ENCODE results near the gene KCTD20.

Gene KCTD20

DNA sequence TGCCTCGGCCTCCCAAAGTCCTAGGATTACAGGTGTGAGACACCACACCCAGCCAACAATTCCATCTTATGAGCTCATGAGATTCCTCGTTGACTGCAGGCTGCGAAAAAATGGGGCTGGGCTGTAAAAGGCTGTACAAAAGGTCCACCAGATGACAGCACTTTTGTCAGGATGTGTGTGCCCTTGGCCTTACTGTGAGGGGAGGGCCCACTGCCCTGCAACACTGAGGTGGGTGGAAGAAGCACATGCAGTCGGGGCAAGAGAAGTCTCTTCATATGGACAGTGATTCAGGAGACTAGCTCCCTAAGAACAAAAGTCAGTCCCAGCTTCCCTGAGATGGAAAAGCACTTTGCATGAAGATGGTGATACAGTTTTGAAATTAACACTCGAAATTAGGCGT is 50.5 kb downstream of the KCTD20 start:
- no peak overlapping the region for H3K4me3 ChIP-seq (ENCODE audit: insufficient read length, low read depth)
- H3K9me3 ChIP-seq (ENCODE audit: insufficient read depth, low read length) = no peaks in the 10 kb centered on the region
- peaks cover 2% of the 10 kb centered on the region for H3K4me1 ChIP-seq (ENCODE audit: insufficient read depth, insufficient read length)
- DNase-seq (ENCODE audit: low read depth, low spot score) = no peak
- TF ChIP-seq ZNF274 (IDR thresholded peaks at IDR 0.05; ENCODE audit: low read depth, low read length) = no peak
- no peak overlapping the region for H3K9ac ChIP-seq (ENCODE audit: insufficient read length, low read depth)
- no peaks in the 10 kb centered on the region for H3K27me3 ChIP-seq (ENCODE audit: insufficient read depth, insufficient read length)
- H3K36me3 ChIP-seq (ENCODE audit: insufficient read depth, insufficient read length, low read length) = peaks cover 51% of the 10 kb centered on the region

- H3K4me3 ChIP-seq (ENCODE audit: insufficient read length, low read depth) = no peak overlapping the region
- TF ChIP-seq SUZ12 (IDR thresholded peaks at IDR 0.05; ENCODE audit: extremely low read depth, insufficient read depth, insufficient read length) (no peak), YY1 (IDR thresholded peaks at IDR 0.05; ENCODE audit: insufficient read depth, insufficient read length) (no peak), ZNF274 (IDR thresholded peaks at IDR 0.05; ENCODE audit: low read depth, low read length) (no peak)
- no peaks in the 10 kb centered on the region for H3K9me3 ChIP-seq (ENCODE audit: insufficient read depth, low read length)
- H3K27me3 ChIP-seq (ENCODE audit: insufficient read depth, insufficient read length) = no peaks in the 10 kb centered on the region
- H3K4me1 ChIP-seq (ENCODE audit: insufficient read depth, insufficient read length) = peaks cover 2% of the 10 kb centered on the region
- no peak overlapping the region for H3K9ac ChIP-seq (ENCODE audit: insufficient read length, low read depth)
- H3K36me3 ChIP-seq (ENCODE audit: insufficient read depth, insufficient read length, low read length) = peaks cover 55% of the 10 kb centered on the region
- DNase-seq (ENCODE audit: low read depth, low spot score) = no peak
Observed at GRCh38 chr6:36493859-36494258, 51.1 kb downstream of the KCTD20 start.

DNA sequence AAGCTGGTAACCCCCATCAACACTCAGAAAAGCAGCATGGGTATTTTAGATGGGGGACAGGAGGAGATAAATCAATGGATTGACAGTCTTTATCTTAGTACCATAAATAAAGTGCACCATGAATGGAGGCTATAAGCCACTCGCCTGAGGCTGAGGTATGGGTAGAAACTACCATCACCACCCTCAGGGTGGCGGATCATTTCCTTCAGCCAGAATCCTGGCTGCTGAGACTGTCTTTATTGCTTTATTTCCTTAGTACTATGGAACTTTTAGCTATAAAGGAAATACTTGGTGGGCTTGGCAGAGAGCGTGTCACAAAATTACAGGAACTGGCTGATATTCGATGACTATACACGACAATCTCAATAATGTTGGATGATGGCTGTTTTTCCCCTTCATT is 52.3 kb downstream of the KCTD20 start:
- DNase-seq (ENCODE audit: low read depth, low spot score) = no peak
- Histone ChIP-seq H3K4me1 (ENCODE audit: insufficient read depth, insufficient read length) (peaks cover 2% of the 10 kb centered on the region), H3K36me3 (ENCODE audit: insufficient read depth, insufficient read length, low read length) (peaks cover 62% of the 10 kb centered on the region), H3K27me3 (ENCODE audit: insufficient read depth, insufficient read length) (no peaks in the 10 kb centered on the region), H3K9ac (ENCODE audit: insufficient read length, low read depth) (no peak overlapping the region), H3K9me3 (ENCODE audit: insufficient read depth, low read length) (no peaks in the 10 kb centered on the region), H3K4me3 (ENCODE audit: insufficient read length, low read depth) (no peak overlapping the region)
- no peak for TF ChIP-seq YY1 (IDR thresholded peaks at IDR 0.05; ENCODE audit: insufficient read depth, insufficient read length)
- TF ChIP-seq ZNF274 (IDR thresholded peaks at IDR 0.05; ENCODE audit: low read depth, low read length) = no peak
- no peak for TF ChIP-seq SUZ12 (IDR thresholded peaks at IDR 0.05; ENCODE audit: extremely low read depth, insufficient read depth, insufficient read length)

DNA sequence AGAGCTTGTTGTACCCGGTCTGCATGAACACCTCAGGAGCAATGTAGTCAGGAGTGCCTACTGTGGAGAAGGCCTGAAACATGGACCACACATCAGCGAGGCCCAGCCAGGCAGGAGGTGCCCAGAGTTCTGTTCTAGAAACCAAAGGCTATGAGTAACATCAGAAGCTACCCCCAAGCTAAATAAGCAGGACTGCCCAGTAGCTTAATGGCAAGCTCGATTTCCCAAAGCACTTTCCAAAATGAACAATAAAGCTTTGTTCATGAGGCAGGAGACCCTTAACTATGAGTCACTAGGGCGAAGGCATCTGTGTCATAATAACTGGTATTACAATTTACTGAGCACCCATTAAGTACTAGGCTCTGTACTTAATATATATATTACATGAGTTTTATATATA is 57.1 kb downstream of the KCTD20 start:
- no peak overlapping the region for H3K4me3 ChIP-seq (ENCODE audit: insufficient read length, low read depth)
- H3K27me3 ChIP-seq (ENCODE audit: insufficient read depth, insufficient read length) = no peaks in the 10 kb centered on the region
- TF ChIP-seq SUZ12 (IDR thresholded peaks at IDR 0.05; ENCODE audit: extremely low read depth, insufficient read depth, insufficient read length) (no peak), ZNF274 (IDR thresholded peaks at IDR 0.05; ENCODE audit: low read depth, low read length) (no peak), YY1 (IDR thresholded peaks at IDR 0.05; ENCODE audit: insufficient read depth, insufficient read length) (no peak)
- peaks cover 60% of the 10 kb centered on the region for H3K36me3 ChIP-seq (ENCODE audit: insufficient read depth, insufficient read length, low read length)
- no peak for DNase-seq (ENCODE audit: low read depth, low spot score)
- H3K9me3 ChIP-seq (ENCODE audit: insufficient read depth, low read length) = no peaks in the 10 kb centered on the region
- H3K9ac ChIP-seq (ENCODE audit: insufficient read length, low read depth) = no peak overlapping the region
- no peaks in the 10 kb centered on the region for H3K4me1 ChIP-seq (ENCODE audit: insufficient read depth, insufficient read length)

DNA sequence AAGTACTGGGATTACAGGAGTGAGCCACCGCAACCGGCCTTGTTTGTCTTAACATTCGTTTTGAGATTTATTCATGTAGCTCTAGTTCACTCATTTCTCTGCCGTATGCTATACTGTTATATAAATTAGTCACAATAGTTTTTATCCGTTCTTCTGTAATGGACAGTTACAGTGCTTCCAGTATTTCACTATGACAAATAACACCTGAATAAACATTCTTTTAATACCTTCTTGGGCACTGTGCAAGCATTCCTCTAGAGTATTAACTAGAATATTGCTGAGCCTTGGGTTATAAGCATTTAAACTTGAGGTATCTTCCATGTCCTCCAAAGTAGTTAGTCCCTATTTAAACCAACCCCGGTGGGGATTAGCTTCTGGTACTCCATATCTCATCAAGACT is 58.9 kb downstream of the KCTD20 start:
- no peak overlapping the region for H3K4me3 ChIP-seq (ENCODE audit: insufficient read length, low read depth)
- TF ChIP-seq SUZ12 (IDR thresholded peaks at IDR 0.05; ENCODE audit: extremely low read depth, insufficient read depth, insufficient read length) = no peak
- TF ChIP-seq ZNF274 (IDR thresholded peaks at IDR 0.05; ENCODE audit: low read depth, low read length) = no peak
- no peak for TF ChIP-seq YY1 (IDR thresholded peaks at IDR 0.05; ENCODE audit: insufficient read depth, insufficient read length)
- H3K9ac ChIP-seq (ENCODE audit: insufficient read length, low read depth) = no peak overlapping the region
- no peaks in the 10 kb centered on the region for H3K27me3 ChIP-seq (ENCODE audit: insufficient read depth, insufficient read length)
- H3K9me3 ChIP-seq (ENCODE audit: insufficient read depth, low read length) = no peaks in the 10 kb centered on the region
- H3K36me3 ChIP-seq (ENCODE audit: insufficient read depth, insufficient read length, low read length) = peaks cover 62% of the 10 kb centered on the region
- no peaks in the 10 kb centered on the region for H3K4me1 ChIP-seq (ENCODE audit: insufficient read depth, insufficient read length)
- DNase-seq (ENCODE audit: low read depth, low spot score) = no peak

GRCh38 chr6:36504181-36504580 is 61.4 kb downstream of the KCTD20 start:
- Histone ChIP-seq H3K4me1 (ENCODE audit: insufficient read depth, insufficient read length) (no peaks in the 10 kb centered on the region), H3K9me3 (ENCODE audit: insufficient read depth, low read length) (no peaks in the 10 kb centered on the region), H3K9ac (ENCODE audit: insufficient read length, low read depth) (no peak overlapping the region), H3K27me3 (ENCODE audit: insufficient read depth, insufficient read length) (no peaks in the 10 kb centered on the region), H3K4me3 (ENCODE audit: insufficient read length, low read depth) (no peak overlapping the region), H3K36me3 (ENCODE audit: insufficient read depth, insufficient read length, low read length) (peaks cover 55% of the 10 kb centered on the region)
- DNase-seq (ENCODE audit: low read depth, low spot score) = no peak
- TF ChIP-seq SUZ12 (IDR thresholded peaks at IDR 0.05; ENCODE audit: extremely low read depth, insufficient read depth, insufficient read length) (no peak), YY1 (IDR thresholded peaks at IDR 0.05; ENCODE audit: insufficient read depth, insufficient read length) (no peak), ZNF274 (IDR thresholded peaks at IDR 0.05; ENCODE audit: low read depth, low read length) (no peak)

- H3K36me3 ChIP-seq (ENCODE audit: insufficient read depth, insufficient read length, low read length) = peaks cover 56% of the 10 kb centered on the region
- no peak overlapping the region for H3K4me3 ChIP-seq (ENCODE audit: insufficient read length, low read depth)
- H3K9ac ChIP-seq (ENCODE audit: insufficient read length, low read depth) = no peak overlapping the region
- H3K9me3 ChIP-seq (ENCODE audit: insufficient read depth, low read length) = peaks cover 7% of the 10 kb centered on the region; the same call in 1 of the 2 replicates
- no peaks in the 10 kb centered on the region for H3K4me1 ChIP-seq (ENCODE audit: insufficient read depth, insufficient read length)
- no peaks in the 10 kb centered on the region for H3K27me3 ChIP-seq (ENCODE audit: insufficient read depth, insufficient read length)
- TF ChIP-seq YY1 (IDR thresholded peaks at IDR 0.05; ENCODE audit: insufficient read depth, insufficient read length) (no peak), SUZ12 (IDR thresholded peaks at IDR 0.05; ENCODE audit: extremely low read depth, insufficient read depth, insufficient read length) (no peak)
- no peak for DNase-seq (ENCODE audit: low read depth, low spot score)
Observed at GRCh38 chr6:36504982-36505381, 62.2 kb downstream of the KCTD20 start.

All from NT2/D1 (cell line).